ENCODE results near the gene COG1.

The COG1 gene

GRCh38 chr17:73172252-73172651, 20.6 kb upstream of the COG1 start:
- DNase-seq: peak in 1 of 2 experiments; percentile 63

- no peak for DNase-seq
Observed at GRCh38 chr17:73174126-73174525, 18.7 kb upstream of the COG1 start.

DNA sequence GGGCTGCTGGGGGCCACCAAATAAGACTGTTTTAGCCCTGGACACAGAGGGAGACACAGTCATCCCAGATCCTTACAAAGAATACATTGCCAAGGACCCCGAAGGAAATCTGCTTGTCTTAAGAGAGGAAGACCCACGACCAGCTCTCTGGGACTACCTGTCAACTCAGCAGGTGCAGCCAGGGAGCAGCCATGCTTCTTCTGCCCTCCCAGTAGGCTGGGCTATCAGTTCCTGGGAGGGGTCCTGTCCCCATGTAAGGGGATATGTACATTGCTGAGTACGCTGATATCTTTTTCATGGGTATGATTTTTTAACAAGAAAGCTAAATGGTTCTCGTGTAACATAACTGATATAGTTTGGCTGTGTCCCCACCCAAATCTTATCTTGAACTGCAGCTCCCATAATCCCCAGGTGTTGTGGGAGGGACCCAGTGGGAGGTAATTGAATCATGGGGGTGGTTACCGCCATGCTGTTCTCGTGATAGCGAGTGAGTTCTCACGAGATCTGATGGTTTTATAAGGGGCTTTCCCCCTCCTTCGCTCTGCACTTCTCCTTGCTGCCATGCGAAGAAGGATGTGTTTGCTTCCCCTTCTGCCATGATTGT, 16.8 kb upstream of the COG1 start:
- no peak for DNase-seq

- no peak for DNase-seq
Observed at GRCh38 chr17:73179387-73179786, 13.5 kb upstream of the COG1 start.

DNA sequence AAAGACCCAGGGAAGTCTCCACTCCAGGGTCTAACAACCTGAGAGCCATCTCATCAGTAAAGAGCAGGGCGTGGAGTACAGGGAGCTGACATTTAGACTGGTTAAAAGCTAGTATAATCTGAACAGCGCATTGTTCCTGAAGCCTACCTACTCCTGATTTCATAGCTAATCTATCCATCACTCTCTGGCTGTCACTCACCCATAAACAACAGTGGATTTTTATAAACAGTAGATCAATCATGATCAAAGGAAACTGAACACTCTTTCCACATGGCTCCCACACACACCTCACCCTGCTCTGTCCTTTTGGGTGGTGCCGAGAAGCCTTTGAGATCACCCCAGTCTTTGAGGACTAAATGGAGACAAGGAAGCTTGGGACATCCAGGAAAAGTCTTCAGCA, 13.0 kb upstream of the COG1 start:
- DNase-seq: no peak

- peak; percentile 100 for DNase-seq
Observed at GRCh38 chr17:73182616-73183310, 10.1 kb upstream of the COG1 start.

GRCh38 chr17:73184136-73184993, 8.5 kb upstream of the COG1 start:
- no peak for DNase-seq

DNA sequence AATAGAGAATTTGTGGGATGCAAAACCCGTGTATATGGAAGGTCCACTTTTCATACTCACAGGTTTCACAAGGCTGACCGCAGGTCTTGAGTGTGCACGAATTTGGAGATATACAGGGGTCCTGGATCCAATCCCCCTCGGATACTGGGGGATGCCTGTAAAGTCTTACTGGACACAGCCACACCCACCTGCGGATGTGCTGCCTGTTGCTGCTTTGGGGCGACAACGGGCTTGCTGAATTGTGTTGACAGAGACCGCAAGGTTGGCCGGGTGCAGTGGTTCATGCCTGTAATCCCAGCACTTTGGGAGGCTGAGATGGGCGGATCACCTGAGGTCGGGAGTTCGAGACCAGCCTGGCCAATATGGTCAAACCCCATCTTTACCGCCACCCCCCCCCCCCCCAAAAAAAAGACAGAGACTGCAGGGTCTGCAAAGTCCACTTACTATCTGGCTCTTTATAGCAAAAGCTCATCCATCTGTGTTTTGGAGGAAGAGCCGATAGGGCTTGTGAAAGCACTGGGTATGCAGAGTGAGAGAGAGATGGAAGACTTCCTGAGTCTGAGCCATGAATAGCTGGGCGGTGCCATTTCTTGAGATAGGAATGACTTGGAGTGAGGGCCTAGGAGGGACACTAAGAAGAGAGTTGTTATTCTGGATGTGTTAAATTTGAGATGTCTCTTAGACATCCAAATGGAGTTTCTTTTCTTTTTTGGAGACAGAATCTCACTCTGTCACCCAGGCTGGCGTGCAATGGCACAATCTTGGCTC, 6.4 kb upstream of the COG1 start:
- no peak for DNase-seq

- peak in 1 of 2 experiments; percentile 27 for DNase-seq
Observed at GRCh38 chr17:73187203-73187769, 5.6 kb upstream of the COG1 start.

GRCh38 chr17:73188011-73188410, 4.8 kb upstream of the COG1 start:
- peak in 1 of 2 experiments; percentile 57 for DNase-seq

DNA sequence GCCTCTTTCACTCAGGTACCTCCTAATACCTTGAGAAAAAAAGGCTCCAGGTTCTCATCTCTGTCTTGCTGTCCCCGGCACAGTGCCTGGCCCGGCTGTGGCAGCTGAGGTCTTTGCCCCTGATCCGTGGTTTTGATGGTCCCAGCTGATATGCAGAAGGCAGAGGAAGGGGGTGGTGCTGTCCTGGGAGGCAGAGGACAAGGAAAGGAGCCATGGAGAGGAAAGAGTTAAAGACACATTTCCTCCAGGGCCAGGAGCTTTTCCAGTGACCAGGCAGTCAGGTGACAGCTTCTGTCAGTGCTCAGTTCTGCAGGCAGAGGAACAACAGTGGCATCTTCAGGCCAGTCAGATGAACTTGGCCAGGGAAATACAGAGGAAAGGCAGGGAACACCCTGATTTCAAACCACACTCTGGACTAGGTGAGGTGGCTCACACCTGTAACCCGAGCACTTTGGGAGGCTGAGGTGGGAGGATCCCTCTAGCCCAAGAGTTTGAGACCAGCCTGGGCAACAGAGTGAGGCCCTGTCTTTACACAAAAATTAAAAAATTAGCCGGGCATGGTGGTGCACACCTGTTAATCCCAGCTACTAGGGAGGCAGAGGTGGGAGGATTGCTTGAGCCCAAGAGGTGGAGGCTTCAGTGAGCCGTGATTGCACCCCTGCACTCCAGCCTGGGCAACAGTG, 3.3 kb upstream of the COG1 start:
- peak; percentile 95 to 96 for DNase-seq

- peak; percentile 76 to 95 for DNase-seq
Observed at GRCh38 chr17:73191443-73192205, 1.2 kb upstream of the COG1 start.

GRCh38 chr17:73192206-73192893, 505 bp upstream of the COG1 start:
- DNase-seq: peak; percentile 87 to 94

DNA sequence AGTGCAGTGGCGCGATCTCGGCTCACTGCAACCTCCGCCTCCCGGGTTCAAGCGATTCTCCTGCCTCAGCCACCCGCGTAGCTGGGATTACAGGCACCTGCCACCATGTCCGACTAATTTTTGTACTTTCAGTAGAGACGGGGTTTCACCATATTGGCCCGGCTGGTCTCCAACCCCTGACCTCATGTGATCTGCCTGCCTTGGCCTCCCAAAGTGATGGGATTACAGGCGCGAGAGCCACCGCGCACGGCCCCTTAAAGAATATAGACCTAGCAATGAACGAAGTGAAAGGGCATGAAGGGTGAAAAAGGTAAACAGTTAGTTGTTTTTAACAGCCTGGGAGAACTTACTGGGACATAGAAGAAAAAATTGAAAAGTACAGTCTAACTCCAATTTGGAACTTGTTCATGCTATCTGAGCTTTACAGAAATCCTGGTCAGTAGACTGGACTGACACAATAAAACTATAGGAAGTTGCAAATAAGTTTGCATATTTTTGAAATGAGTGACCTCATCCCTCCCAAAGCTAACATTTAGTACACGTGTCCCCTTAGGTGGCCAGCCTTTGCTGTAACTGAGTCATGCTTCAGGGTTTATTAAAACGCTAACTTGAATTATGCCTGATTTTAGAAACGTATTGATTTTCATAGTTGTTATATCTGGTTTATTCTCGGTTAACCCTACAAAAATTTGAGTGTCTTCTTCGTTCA, 1.8 kb downstream of the COG1 start:
- no peak for DNase-seq

- DNase-seq: peak; percentile 68 to 84
Observed at GRCh38 chr17:73196500-73196899, 3.6 kb downstream of the COG1 start.

GRCh38 chr17:73197161-73197560, 4.3 kb downstream of the COG1 start:
- no peak for DNase-seq

DNA sequence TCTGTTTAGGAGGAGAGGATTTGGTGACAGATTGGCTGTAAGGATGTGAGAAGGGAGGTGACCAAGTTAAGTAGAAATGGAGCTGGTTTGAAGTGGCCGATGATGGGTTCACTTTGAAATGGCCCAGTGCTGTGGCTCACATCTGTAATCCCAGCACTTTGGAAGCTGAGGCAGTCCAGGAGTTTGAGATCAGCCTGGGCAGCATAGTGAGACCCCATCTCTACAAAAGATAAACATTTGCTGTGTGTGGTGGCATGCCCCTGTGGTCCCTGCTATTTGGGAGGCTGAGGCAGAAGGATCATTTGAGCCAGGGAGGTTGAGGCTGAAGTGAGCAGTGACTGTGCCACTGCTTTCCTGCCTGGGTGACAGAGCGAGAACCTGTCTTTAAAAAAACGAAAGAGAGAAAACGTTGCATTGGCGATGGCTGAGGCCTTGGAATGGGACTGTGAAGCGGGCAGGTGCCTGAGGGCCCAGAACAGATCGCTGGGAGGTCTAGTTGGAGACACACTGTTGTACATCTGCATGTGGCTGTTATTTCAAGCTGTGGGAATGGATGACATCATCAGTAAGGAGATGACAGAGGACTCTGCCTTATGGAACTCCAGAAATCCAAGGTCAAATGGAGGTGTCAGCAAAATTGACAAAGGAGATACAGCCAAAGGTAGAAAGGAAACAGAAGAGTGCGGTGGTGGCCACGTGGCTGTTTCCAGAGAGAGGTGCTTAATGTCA, 5.5 kb downstream of the COG1 start:
- DNase-seq: no peak

DNA sequence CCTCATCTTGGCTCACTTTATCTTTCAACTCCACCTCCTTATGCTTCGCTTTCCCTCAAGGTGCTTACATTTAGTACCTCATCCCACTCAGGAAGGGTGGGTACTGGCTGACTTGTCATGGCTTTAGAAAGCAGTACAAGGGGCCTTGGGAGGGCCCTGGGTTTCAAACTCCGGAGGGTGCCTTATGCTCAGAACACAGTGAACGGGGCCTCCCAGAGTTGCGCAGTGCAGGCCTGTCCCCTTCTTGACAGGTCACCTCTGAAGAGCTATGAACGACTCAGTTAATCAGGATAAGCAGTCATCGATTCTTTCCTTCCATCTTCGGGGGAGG, 6.0 kb downstream of the COG1 start:
- DNase-seq: no peak

- DNase-seq: no peak
Observed at GRCh38 chr17:73199751-73200317, 7.0 kb downstream of the COG1 start.
